Kidney (tissue), 14 donors: ENCODE measurements around the gene GRXCR1. TPM values are rescaled to one million over a fixed set of nuclear protein-coding genes. Genes with fewer than 3 reads are reported as not detected.

Source experiments
- DNase-seq, 5 donors: peaks; one replicate each; pipeline ENCODE4 v3.0.0-alpha.2; 2013 to 2020
- FAIRE-seq: peaks from 2 replicates; lab custom pipeline; 2012; peaks lifted over from hg19 to GRCh38; lab: Jason Lieb, UNC
- H3K27ac ChIP-seq, 2 donors: one replicate each; pipeline ENCODE4 v1.7.0; 2013; ENCODE audit warnings: low read depth in 2 of 2, low read length in 2 of 2, inconsistent platforms in 1 of 2
- H3K27me3 ChIP-seq: one replicate; pipeline ENCODE4 v1.7.1; 2013; ENCODE audit warnings: low read length, inconsistent platforms; ENCODE audit not compliant: control insufficient read depth, insufficient read depth
- H3K36me3 ChIP-seq, 3 donors: one replicate each; pipeline versions ENCODE4 v1.7.0 to v1.7.1; 2013; ENCODE audit warnings: low read length in 3 of 3, control low read depth in 1 of 3, inconsistent platforms in 1 of 3; ENCODE audit not compliant: insufficient read depth in 3 of 3, control insufficient read depth in 2 of 3
- H3K4me1 ChIP-seq, 3 donors: one replicate each; pipeline versions ENCODE4 v1.7.0 to v1.7.1; 2013; ENCODE audit warnings: low read length in 3 of 3, inconsistent platforms in 1 of 3, low read depth in 1 of 3; ENCODE audit not compliant: control insufficient read depth in 2 of 3, insufficient read depth in 2 of 3
- H3K4me3 ChIP-seq, 3 donors: one replicate each; pipeline versions ENCODE4 v1.7.0 to v1.8.1; 2013; ENCODE audit warnings: low read length in 3 of 3, control low read depth in 1 of 3, inconsistent platforms in 1 of 3
- H3K9ac ChIP-seq, 3 donors: one replicate each; pipeline versions ENCODE4 v1.7.0 to v1.7.1; 2013; ENCODE audit warnings: low read length in 3 of 3, control low read depth in 1 of 3, inconsistent platforms in 1 of 3
- H3K9me3 ChIP-seq, 3 donors: one replicate each; pipeline versions ENCODE4 v1.7.0 to v1.7.1; 2013; ENCODE audit warnings: low read length in 3 of 3, control low read depth in 1 of 3, inconsistent platforms in 1 of 3; ENCODE audit not compliant: control insufficient read depth in 2 of 3, insufficient read depth in 1 of 3
- CTCF ChIP-seq: IDR thresholded peaks from 3 replicates; pipeline ENCODE4 v1.5.1; 2012; ENCODE audit warnings: mild to moderate bottlenecking, moderate library complexity, borderline replicate concordance; ENCODE audit not compliant: insufficient read depth; ENCODE audit errors: extremely low read depth
- intact Hi-C: fragments of 100-400 bp; cut with DNase I; formaldehyde crosslinking; loops from one replicate; pipeline ENCODE4 v1.11.1; 2022
- polyA plus RNA-seq: library from polyadenylated mRNA; stranded (reverse); fragments of 350-450 nt; fragmentation: Illumina TruSeq; extraction: RNeasy Lipid Tissue Mini Kit (QIAGEN cat#74804); gene quantifications from one replicate; pipeline ENCODE4 v1.2.3, GENCODE V29; 2014; ENCODE audit warnings: low read depth, low replicate concordance; ENCODE audit not compliant: insufficient read depth
- total RNA-seq: library from RNA; stranded (reverse); fragmentation: NEBNext Ultra II Directional; extraction: Animal tissue kit (Norgen Biotek cat#: 25700); gene quantifications from one replicate; pipeline ENCODE4 v1.2.1, GENCODE V29; 2021
- donor health status: control.
- donor health status: control.
- donor health status: control.
- donor health status: control.
- donor health status: control.
- donor health status: DM: yes; HTN: yes; CAD: no.
- donor health status: Normal renal cell carcinoma (clear cell type).

GRXCR1 gene
- total and polyA plus RNA-seq, 2 donors from 2014 or later, result not detected

GRCh38 chr4:42955746-42956505 lies 63.4 kb downstream of the GRXCR1 start:
- intact Hi-C loops, result no loop called here
- FAIRE-seq, result no peak
- H3K4me1 ChIP-seq, result no peaks in the 10 kb centered on the region

GRCh38 chr4:42965326-42965725 lies 72.8 kb downstream of the GRXCR1 start:
- H3K36me3 ChIP-seq, result no peaks in the 10 kb centered on the region
- H3K4me3 ChIP-seq, result no peak overlapping the region
- H3K4me1 ChIP-seq, result no peaks in the 10 kb centered on the region
- H3K9me3 ChIP-seq, result no peaks in the 10 kb centered on the region
- no peak overlapping the region for H3K27ac ChIP-seq
- FAIRE-seq (no peak), DNase-seq (peak in 3 of 5 donors; percentile 19 to 54 (median 22))
- intact Hi-C loops, result no loop called here
- H3K9ac ChIP-seq, result no peak overlapping the region
- peak; percentile 23 for TF ChIP-seq CTCF
- H3K27me3 ChIP-seq, result no peaks in the 10 kb centered on the region

More at GRCh38 chr4:42955746-42956505, 63.4 kb downstream of the GRXCR1 start:
- Histone ChIP-seq H3K27me3 (no peaks in the 10 kb centered on the region), H3K4me3 (no peak overlapping the region), H3K9ac (no peak overlapping the region), H3K9me3 (no peaks in the 10 kb centered on the region), H3K27ac (no peak overlapping the region), H3K36me3 (no peaks in the 10 kb centered on the region)
- no peak for TF ChIP-seq CTCF
- no peak for DNase-seq

- intact Hi-C loops, result no loop called here
- no peak for DNase-seq
- FAIRE-seq, result no peak
- TF ChIP-seq CTCF, result no peak
- H3K4me1 ChIP-seq, result no peaks in the 10 kb centered on the region
- no peak overlapping the region for H3K9ac ChIP-seq
- H3K9me3 ChIP-seq, result peaks cover 0 to 5% (median 0%) of the 10 kb centered on the region in 3 donors
- no peaks in the 10 kb centered on the region for H3K36me3 ChIP-seq
- H3K27ac ChIP-seq, result no peak overlapping the region
- H3K27me3 ChIP-seq, result no peaks in the 10 kb centered on the region
- no peak overlapping the region for H3K4me3 ChIP-seq
These were observed 93.5 kb downstream of the GRXCR1 start for GRCh38 chr4:42985976-42986375.
